Measurements from ENCODE around the gene ABTB2.
A peak's percentile ranks its signal among the peaks of the same experiment; 100 is the strongest.

Gene ABTB2

DNA sequence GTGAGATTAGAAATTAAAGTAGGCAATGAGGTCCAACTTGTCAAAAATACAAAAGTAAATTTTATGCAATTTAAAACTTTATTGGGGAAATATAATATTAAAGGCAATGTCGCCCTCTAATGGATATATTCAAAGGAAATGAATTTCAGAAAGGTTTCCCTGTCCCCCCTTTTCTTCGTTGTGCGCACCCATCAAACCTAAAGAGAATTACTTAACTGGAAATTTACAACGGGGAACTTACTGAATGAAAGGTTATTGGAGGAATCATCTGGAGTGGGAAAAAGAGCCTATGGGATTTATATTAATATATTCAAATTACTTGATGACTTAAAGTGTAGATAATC is 1.7 kb upstream of the ABTB2 start:
- no peak for DNase-seq

DNA sequence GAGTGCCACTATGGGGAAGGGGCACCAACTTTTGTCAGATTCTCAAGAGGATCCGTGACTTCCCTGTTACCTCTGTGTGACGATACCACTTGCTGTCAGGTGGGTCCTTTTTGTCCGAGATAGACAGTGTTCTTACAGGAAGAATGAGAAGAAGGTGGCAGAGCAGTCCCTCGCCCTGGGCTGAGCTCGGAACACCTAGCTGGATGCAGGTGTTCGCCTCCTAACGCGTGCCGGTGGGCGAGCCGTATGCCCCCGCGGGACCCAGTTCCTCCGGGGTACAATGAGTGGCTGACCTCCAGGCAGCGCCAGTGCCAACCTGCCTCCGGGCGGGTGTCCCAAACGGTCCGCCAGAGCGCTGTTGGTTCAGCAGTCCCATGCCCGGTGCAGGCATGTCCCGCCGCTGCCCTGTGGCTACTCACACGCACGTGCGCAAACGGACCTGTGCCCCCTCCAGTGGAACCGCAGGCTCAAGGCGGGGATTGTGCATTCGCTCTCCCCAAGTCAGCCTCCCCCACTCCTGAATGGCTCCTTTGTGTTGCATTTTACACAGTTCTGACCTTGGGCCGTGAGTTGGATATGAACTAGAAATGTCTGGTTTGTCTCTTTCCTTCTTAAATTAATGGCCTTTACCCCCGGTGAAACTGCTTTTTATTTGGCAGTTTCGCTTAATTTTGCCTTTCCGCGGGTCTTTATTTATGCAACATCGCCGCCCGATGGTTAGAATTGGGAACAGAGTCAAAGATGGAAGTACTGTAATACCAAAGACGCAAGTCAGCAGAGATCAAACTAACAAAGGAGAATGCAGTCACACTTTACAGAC is 1.1 kb upstream of the ABTB2 start:
- peak; percentile 83 for DNase-seq

GRCh38 chr11:34358258-34358727 is 483 bp upstream of the ABTB2 start:
- no peak for DNase-seq

- DNase-seq = peak; percentile 47
Observed at GRCh38 chr11:34356913-34357700, 703 bp downstream of the ABTB2 start.

- DNase-seq = no peak
Observed at GRCh38 chr11:34356576-34356912, 1.3 kb downstream of the ABTB2 start.

- no peak for DNase-seq
Observed at GRCh38 chr11:34356130-34356529, 1.7 kb downstream of the ABTB2 start.

- no peak for DNase-seq
Observed at GRCh38 chr11:34355726-34356125, 2.1 kb downstream of the ABTB2 start.

GRCh38 chr11:34354782-34355181 is 3.0 kb downstream of the ABTB2 start:
- DNase-seq = no peak

GRCh38 chr11:34353881-34354280 is 3.9 kb downstream of the ABTB2 start:
- DNase-seq = no peak

DNA sequence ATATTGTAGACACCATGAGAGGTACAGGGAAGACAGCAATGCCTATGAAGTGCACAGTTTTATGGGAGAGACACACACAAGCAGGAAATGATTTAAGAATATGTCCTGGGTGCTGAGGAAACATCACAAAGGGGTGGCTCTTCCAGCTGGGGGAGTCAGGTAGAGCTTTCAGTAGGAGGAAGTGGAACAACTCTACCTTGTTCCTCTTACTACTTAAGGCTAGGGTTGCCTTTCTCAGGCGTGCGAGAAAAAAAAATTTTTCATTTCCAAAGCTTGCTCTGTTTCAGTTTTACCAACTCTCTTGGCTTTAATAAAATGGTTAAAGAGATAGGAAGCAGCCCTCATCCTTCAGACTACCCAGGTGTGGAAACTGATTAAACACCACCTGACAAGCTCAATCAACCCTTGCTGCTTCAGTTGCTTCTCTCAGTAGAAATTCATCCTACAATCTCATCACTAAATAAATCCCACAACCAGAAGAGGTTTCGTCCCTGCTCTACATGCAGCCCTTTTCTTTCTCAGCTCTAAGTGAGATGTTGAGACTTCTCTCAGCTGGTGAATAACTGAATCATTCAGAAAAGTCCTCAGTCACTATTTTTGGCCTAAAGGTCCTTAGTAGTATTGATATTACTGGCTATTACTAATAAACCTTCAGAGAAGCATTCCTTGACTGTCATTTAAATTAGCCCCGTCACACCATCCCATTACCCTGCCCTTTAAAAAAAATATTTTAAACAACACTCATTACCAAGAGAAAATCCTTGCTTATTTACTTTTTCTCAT is 5.9 kb downstream of the ABTB2 start:
- DNase-seq = no peak

- DNase-seq = no peak
Observed at GRCh38 chr11:34351051-34351450, 6.8 kb downstream of the ABTB2 start.

DNA sequence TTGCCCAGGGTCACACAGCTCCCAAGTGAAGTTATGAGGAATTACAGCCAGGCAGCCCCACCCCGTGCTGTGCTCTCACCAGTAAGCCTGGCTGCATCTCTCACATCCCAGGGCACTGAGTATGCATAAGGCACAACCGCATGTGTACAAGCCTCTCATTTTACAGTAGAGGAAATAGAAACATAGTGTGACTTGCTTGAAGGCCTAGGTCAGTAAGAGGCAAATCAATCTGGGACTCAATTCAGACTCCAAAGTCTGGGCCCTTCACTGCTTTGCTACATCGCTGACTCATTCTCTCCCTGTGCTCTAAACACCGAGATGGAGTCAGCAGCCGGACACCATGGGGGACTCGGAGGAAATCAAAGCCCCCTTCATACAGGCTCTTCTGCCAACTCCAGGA is 7.9 kb downstream of the ABTB2 start:
- DNase-seq = no peak

GRCh38 chr11:34348919-34349318 is 8.9 kb downstream of the ABTB2 start:
- DNase-seq = no peak

- no peak for DNase-seq
Observed at GRCh38 chr11:34348096-34348495, 9.7 kb downstream of the ABTB2 start.

DNA sequence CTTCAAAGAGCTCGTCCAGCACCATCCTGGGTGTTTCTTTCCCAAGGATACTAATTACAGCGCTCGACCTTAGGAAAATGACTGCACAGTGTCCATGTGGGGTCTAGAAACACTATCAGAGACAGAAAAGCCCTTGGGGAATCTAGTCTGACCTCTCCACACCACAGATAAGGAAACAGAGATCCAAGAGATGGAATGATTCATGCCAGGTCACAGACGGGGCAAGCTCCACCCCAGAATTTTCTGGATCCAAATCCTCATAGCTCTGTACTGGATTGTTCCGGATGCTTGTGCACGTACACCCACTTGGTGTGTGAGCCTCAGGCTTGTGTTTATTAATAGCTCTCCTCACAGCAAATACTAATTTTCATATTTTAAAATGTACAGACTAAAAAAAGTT is 11.3 kb downstream of the ABTB2 start:
- DNase-seq = no peak

GRCh38 chr11:34345991-34346480 is 11.8 kb downstream of the ABTB2 start:
- no peak for DNase-seq

DNA sequence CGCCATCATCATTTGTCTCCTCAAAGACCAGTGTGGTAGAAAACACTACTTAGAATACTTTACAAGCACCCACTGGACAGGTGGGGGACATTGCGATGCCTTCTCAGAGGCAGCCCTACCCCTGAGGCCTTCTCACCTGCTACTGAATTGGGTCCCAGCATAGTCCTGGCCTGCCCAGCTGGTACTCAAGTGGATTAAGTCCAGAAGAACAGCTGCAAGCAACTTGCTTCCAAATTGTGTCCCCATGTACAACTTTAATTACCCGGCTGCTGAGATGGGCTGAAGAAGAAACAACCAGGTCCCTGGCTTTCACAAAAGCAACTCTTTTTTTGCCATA is 12.3 kb downstream of the ABTB2 start:
- DNase-seq = no peak

DNA sequence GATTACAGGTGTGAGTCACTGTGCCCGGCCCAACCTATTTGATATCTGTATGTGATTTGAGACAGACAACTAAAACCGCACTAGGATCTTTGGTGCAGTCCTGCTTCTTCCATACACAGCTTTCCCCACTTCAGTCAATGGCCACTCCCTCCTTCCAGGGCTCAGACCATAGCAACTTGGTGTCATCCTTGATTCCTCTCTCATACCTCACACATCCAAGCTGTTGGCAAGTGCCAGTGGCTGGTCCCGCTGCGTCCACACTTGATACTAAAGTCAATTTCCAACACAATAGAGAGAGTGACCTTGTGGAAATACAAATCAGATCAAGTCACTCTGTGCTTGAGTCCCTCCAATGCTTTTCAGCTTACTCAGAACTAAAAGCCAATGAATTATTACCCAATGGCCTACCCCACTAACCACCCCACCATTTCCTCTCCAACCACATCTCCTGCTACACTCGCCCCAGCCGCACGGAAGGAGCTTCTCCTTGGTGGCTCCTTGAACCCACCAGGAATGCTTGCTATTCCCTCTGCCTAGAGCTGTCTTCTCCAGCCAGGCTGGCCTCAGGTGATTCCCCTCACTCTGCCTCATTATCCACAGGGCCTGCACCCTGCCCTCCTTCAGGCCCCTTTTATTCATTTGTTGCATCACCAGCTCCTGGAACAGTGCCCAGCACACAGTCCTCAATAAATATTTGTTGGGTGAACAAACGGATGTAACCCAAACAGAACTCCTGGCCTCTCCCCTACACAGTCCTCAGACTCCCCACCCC is 12.9 kb downstream of the ABTB2 start:
- DNase-seq = no peak

- no peak for DNase-seq
Observed at GRCh38 chr11:34344410-34344767, 13.4 kb downstream of the ABTB2 start.

- no peak for DNase-seq
Observed at GRCh38 chr11:34343686-34344085, 14.1 kb downstream of the ABTB2 start.

DNA sequence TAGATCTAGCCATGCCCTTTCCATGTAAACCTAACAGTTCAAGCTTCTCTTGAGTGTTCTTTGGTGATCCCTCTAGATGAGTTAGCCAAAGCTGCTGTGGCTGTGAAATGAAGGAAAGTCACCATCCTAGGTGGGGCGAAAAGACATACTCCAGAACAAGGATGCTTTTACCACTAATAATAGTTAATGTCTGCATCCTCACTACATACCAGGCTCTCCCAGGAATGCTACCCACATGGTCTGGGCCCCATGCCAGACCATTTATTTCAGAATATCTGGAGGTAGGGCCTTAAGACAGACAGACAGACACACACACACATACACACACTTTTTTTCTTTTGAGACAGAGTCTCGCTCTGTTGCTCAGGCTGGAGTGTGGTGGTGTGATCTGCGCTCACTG is 14.7 kb downstream of the ABTB2 start:
- DNase-seq = no peak

GRCh38 chr11:34341931-34342533 is 15.8 kb downstream of the ABTB2 start:
- no peak for DNase-seq

Data from CD4-positive, alpha-beta T cell treated with Interleukin-10 for 1 hour (primary cell).